ENCODE results near the gene RUFY4. TPM values are rescaled to one million over a fixed set of nuclear protein-coding genes. Genes with fewer than 3 reads are reported as not detected.
A peak's percentile ranks its signal among the peaks of the same experiment; 100 is the strongest.
"Not testable (repeated sequence)": the region's sequence is repeated elsewhere in the genome, so short reads cannot be mapped to it uniquely, and the experiment has no call there.

Gene RUFY4
- polyA plus RNA-seq, 2 of the 4 experiments (the other 2 are of a cell fraction), result 0.04 TPM; not detected in 1

DNA sequence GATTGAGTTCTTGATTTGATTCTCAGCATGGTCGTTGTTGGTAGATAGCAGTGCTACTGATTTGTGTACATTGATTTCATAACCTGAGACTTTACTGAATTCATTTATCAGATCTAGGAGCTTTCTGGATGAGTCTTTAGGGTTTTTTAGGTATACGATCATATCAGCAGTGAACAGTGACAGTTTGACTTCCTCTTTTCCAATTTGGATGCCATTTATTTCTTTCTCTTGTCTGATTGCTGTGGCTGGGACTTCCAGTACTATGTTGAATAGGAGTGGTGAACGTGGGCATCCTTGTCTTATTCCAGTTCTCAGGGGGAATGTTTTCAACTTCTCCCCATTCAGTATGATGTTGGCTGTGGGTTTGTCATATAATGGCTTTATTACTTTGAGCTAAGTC lies 28.9 kb downstream of the RUFY4 start:
- Histone ChIP-seq H3K4me1 (no peaks in the 10 kb centered on the region), H3K9me3 (peaks cover 3% of the 10 kb centered on the region; the same call in 1 of the 3 replicates), H3K4me2 (no peak overlapping the region), H3K4me3 (no peak overlapping the region), H3K27ac (no peak overlapping the region)
- DNase-seq (ENCODE audit: low read depth in 1 of 2, low spot score in 1 of 2) (no peak), FAIRE-seq (no peak), ATAC-seq (no peak)
- CTCF ChIA-PET, result no interaction called here
- WGBS (ENCODE audit: missing lambda C conversion rate), result 30% methylated on average over 3 of the region's 3 CpGs
- TF ChIP-seq CBX2 (IDR thresholded peaks at IDR 0.05; ENCODE audit: borderline replicate concordance, low read depth) (no peak), HOXB5 (CRISPR knock-in tag; IDR thresholded peaks at IDR 0.05) (no peak), RCOR1 (IDR thresholded peaks at IDR 0.05; ENCODE audit: low read depth, low read length) (no peak), CHD2 (IDR thresholded peaks at IDR 0.05; ENCODE audit: low read length, partially characterized antibody) (no peak), POLR2A (IDR thresholded peaks at IDR 0.05; ENCODE audit: low read length) (no peak), ATOH8 (CRISPR knock-in tag; IDR thresholded peaks at IDR 0.05; ENCODE audit: low read depth) (no peak)
- POLR2A ChIA-PET, result no interaction called here

DNA sequence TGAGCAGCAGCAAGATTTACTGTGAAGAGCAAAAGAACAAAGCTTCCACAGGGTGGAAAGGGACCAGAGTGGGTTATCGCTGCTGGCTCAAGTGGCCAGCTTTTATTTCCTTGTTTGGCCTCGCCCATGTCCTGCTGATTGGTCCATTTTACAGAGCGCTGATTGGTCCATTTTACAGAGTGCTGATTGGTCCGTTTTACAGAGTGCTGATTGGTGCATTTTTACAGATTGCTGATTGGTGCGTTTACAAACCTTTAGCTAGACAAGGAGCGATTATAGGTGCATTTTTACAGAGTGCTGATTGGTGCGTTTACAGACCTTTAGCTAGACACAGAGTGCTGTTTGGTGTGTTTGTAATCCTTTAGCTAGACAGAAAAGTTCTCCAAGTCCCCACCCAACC lies 39.8 kb downstream of the RUFY4 start:
- TF ChIP-seq MAFK (IDR thresholded peaks at IDR 0.05; ENCODE audit: partially characterized antibody), result peak; percentile 81
- ATAC-seq; POLR2A ChIA-PET; DNase-seq (ENCODE audit: low read depth in 1 of 2, low spot score in 1 of 2); FAIRE-seq; CTCF ChIA-PET; H3K9me3 ChIP-seq; H3K4me3 ChIP-seq; H3K4me1 ChIP-seq; H3K4me2 ChIP-seq; H3K27ac ChIP-seq: not testable (repeated sequence)
- 46% methylated on average over 7 of the region's 7 CpGs for WGBS (ENCODE audit: missing lambda C conversion rate)

DNA sequence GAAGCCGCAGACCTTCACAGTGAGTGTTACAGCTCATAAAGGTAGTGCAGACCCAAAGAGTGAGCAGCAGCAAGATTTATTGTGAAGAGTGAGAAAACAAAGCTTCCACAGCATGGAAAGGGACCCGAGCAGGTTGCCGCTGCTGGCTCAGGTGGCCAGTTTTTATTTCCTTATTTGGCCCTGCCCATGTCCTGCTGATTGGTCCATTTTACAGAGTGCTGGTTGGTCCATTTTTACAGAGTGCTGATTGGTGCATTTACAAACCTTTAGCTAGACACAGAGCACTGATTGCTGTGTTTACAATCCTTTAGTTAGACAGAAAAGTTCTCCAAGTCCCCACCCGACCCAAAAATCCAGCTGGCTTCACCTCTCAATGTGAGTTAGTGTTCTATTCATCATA lies 52.7 kb downstream of the RUFY4 start:
- H3K27ac ChIP-seq; DNase-seq (ENCODE audit: low read depth in 1 of 2, low spot score in 1 of 2); POLR2A ChIA-PET; ATAC-seq; H3K9me3 ChIP-seq; H3K4me2 ChIP-seq; FAIRE-seq; CTCF ChIA-PET; H3K4me3 ChIP-seq; H3K4me1 ChIP-seq: not testable (repeated sequence)
- 51% methylated on average over 4 of the region's 4 CpGs for WGBS (ENCODE audit: missing lambda C conversion rate)

DNA sequence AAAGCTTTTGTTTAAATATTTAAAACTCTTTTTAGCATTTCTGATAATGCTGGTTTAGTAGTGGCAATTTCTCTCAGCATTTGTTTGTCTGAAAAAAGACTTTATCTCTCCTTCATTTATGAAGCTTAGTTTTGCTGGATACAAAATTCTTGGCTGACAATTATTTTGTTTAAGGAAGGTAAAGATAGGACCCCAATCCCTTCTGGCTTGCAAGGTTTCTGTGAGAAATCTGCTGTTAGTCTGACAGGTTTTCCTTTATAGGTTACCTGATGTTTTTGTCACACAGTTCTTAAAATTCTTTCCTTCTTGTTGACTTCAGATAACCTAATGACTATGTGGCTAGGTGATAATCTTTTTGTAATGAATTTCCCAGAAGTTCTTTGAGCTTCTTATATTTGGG lies 53.2 kb downstream of the RUFY4 start:
- H3K4me1 ChIP-seq; POLR2A ChIA-PET; H3K9me3 ChIP-seq; ATAC-seq; CTCF ChIA-PET; FAIRE-seq; H3K4me3 ChIP-seq; H3K27ac ChIP-seq; H3K4me2 ChIP-seq; DNase-seq (ENCODE audit: low read depth in 1 of 2, low spot score in 1 of 2): not testable (repeated sequence)

DNA sequence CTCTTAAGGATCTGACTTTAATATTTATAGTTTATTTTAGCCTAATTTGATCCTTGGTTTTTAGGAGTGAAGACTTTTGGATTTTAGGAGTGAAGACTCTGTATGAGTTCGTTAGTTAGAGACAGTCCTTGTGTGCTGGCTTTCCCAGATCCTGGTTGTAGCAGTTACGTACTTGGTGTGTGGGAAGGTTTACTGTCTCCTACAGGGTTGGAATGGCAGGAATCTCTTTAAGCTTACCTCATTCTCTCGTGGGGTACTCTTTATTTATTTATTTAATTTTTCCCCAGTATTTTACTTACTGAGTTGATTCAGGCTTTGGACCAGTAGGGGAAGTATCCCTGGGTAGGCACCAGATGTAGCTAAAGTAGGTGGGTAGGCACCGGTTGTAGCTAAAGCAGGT lies 54.9 kb downstream of the RUFY4 start:
- POLR2A ChIA-PET, result no interaction called here
- H3K27ac ChIP-seq, result no peak overlapping the region
- H3K4me1 ChIP-seq, result no peaks in the 10 kb centered on the region
- no peak for ATAC-seq
- 46% methylated on average over 4 of the region's 4 CpGs for WGBS (ENCODE audit: missing lambda C conversion rate)
- FAIRE-seq, result no peak
- TF ChIP-seq ZSCAN20 (CRISPR knock-in tag; IDR thresholded peaks at IDR 0.05) (no peak), BHLHE40 (IDR thresholded peaks at IDR 0.05; ENCODE audit: low read depth, low read length) (no peak), GATA3 (IDR thresholded peaks at IDR 0.05; ENCODE audit: borderline replicate concordance) (no peak), ZNF302 (CRISPR knock-in tag; IDR thresholded peaks at IDR 0.05) (no peak), CEBPB (IDR thresholded peaks at IDR 0.05) (no peak), HOXB5 (CRISPR knock-in tag; IDR thresholded peaks at IDR 0.05) (no peak), RFX5 (IDR thresholded peaks at IDR 0.05) (no peak), REST (IDR thresholded peaks at IDR 0.05) (no peak), CBX8 (IDR thresholded peaks at IDR 0.05) (no peak), NR3C1 (IDR thresholded peaks at IDR 0.05) (no peak), MAFK (IDR thresholded peaks at IDR 0.05; ENCODE audit: partially characterized antibody) (no peak), FOSB (CRISPR knock-in tag; IDR thresholded peaks at IDR 0.05) (no peak), HEYL (CRISPR knock-in tag; IDR thresholded peaks at IDR 0.05) (no peak), EHF (CRISPR knock-in tag; IDR thresholded peaks at IDR 0.05) (no peak), JUN (IDR thresholded peaks at IDR 0.05) (no peak), SMC3 (IDR thresholded peaks at IDR 0.05) (no peak), JUNB (IDR thresholded peaks at IDR 0.05) (no peak), HOXA7 (CRISPR knock-in tag; IDR thresholded peaks at IDR 0.05) (no peak)
- TF ChIP-seq, protein P1, sequence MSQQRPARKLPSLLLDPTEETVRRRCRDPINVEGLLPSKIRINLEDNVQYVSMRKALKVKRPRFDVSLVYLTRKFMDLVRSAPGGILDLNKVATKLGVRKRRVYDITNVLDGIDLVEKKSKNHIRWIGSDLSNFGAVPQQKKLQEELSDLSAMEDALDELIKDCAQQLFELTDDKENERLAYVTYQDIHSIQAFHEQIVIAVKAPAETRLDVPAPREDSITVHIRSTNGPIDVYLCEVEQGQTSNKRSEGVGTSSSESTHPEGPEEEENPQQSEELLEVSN (IDR thresholded peaks at IDR 0.05; ENCODE audit: borderline replicate concordance, low read depth), result no peak
- no peaks in the 10 kb centered on the region for H3K9me3 ChIP-seq
- no peak overlapping the region for H3K4me2 ChIP-seq
- CTCF ChIA-PET, result no interaction called here
- DNase-seq (ENCODE audit: low read depth in 1 of 2, low spot score in 1 of 2), result no peak
- no peak overlapping the region for H3K4me3 ChIP-seq

All from A549 (cell line).